K562 (cell line): ENCODE data around the gene ERGIC1. TPM values are rescaled to one million over a fixed set of nuclear protein-coding genes. Genes with fewer than 3 reads are reported as not detected.

Experiments
- ATAC-seq: fragments of 200-7000 bp; cut with Tn5 transposase; 3 replicates; pipeline ENCODE4 v1.9.1; 2020; ENCODE audit warnings: moderate library complexity
- BruUV-seq: library from RNA; stranded (reverse); fragments of 400-500 nt; replicated peaks from 2 replicates; lab custom pipeline; 2021; lab: Mats Ljungman, UMichigan
- CTCF ChIA-PET: fragments of 300-600 bp; formaldehyde crosslinking; extraction: SDS; loops from one replicate; lab custom pipeline; 2021; ENCODE audit warnings: low intra/inter-chr PET ratio; lab: Yijun Ruan, JAX
- POLR2A ChIA-PET: fragments of 300-600, 350-650 bp; sonication (Branson Sonifier 250); formaldehyde crosslinking; extraction: SDS; loops from one replicate; lab custom pipeline; 2021; ENCODE audit warnings: antibody characterized with exemption, inconsistent platforms; lab: Yijun Ruan, JAX
- DNase-seq, 4 experiments: peaks; one replicate each; pipeline versions ENCODE4 v3.0.0 to v3.0.0-alpha.2; 2011 to 2018; ENCODE audit warnings: low spot score in 3 of 4, mixed read lengths in 3 of 4; ENCODE audit errors: extremely low read depth in 1 of 4
- FAIRE-seq: peaks from 2 replicates; lab custom pipeline; 2011; peaks lifted over from hg19 to GRCh38; lab: Jason Lieb, UNC
- H2AFZ ChIP-seq: 2 replicates; pipeline ENCODE4 v1.6.0; 2011; ENCODE audit warnings: low read depth, low read length, control low read depth, inconsistent platforms
- H3K27ac ChIP-seq: fragments of 200-600 bp; 3 replicates; pipeline ENCODE4 v1.8.0; 2011; ENCODE audit warnings: low read depth, mild to moderate bottlenecking, control low read depth, inconsistent platforms, low read length, moderate library complexity, mixed read lengths; ENCODE audit errors: extremely low read depth
- H3K27me3 ChIP-seq, 2 experiments: fragments of 300-600 bp in 1 of 2; 2 replicates in 1 of 2; 3 replicates in 1 of 2; pipeline versions ENCODE4 v1.6.0 to v1.8.0; 2011; ENCODE audit warnings: inconsistent platforms in 2 of 2, low read length in 2 of 2, mild to moderate bottlenecking in 1 of 2, mixed read lengths in 1 of 2, moderate library complexity in 1 of 2; ENCODE audit not compliant: control insufficient read depth in 2 of 2, insufficient read depth in 2 of 2
- H3K36me3 ChIP-seq: fragments of 300-600 bp; 3 replicates; pipeline ENCODE4 v1.8.0; 2011; ENCODE audit warnings: mild to moderate bottlenecking, low read length, inconsistent platforms; ENCODE audit not compliant: control insufficient read depth, insufficient read depth
- H3K4me1 ChIP-seq, 2 experiments: fragments of 200-600 bp in 1 of 2; replicated peaks in 1 of 2; 2 replicates in 1 of 2; 3 replicates in 1 of 2; pipeline versions ENCODE4 v1.5.1 to v1.8.0; 2011; ENCODE audit warnings: inconsistent platforms in 2 of 2, low read length in 2 of 2, mild to moderate bottlenecking in 1 of 2, mixed read lengths in 1 of 2, moderate library complexity in 1 of 2; ENCODE audit not compliant: control insufficient read depth in 2 of 2, insufficient read depth in 2 of 2
- H3K4me2 ChIP-seq: 2 replicates; pipeline ENCODE4 v1.6.1; 2011; ENCODE audit warnings: low read length, control low read depth, inconsistent platforms, mixed read lengths; ENCODE audit not compliant: insufficient read depth
- H3K4me3 ChIP-seq: fragments of 200-600 bp; sonication (generic), shearing (Covaris generic); 2 replicates; pipeline ENCODE4 v1.5.1; 2016; ENCODE audit warnings: control low read depth, inconsistent platforms
- H3K79me2 ChIP-seq: fragments of 200-600 bp; 3 replicates; pipeline ENCODE4 v1.8.0; 2011; ENCODE audit warnings: low read length, inconsistent platforms; ENCODE audit not compliant: control insufficient read depth, insufficient read depth
- H3K9ac ChIP-seq, 2 experiments: 2 replicates each; pipeline versions ENCODE4 v1.6.0 to v1.6.1; 2011; ENCODE audit warnings: low read depth in 2 of 2, low read length in 2 of 2, control low read depth in 1 of 2, inconsistent platforms in 1 of 2, mild to moderate bottlenecking in 1 of 2, mixed read lengths in 1 of 2; ENCODE audit not compliant: insufficient read depth in 1 of 2
- H3K9me1 ChIP-seq: one replicate; pipeline ENCODE4 v1.6.0; 2011; ENCODE audit warnings: inconsistent platforms, mild to moderate bottlenecking, low read length, moderate library complexity; ENCODE audit not compliant: control insufficient read depth, insufficient read depth
- H3K9me3 ChIP-seq: replicated peaks from 2 replicates; pipeline ENCODE4 v1.5.1; 2011; ENCODE audit warnings: low read depth, low read length, inconsistent platforms; ENCODE audit not compliant: control insufficient read depth, insufficient read depth
- H4K20me1 ChIP-seq: replicated peaks from 2 replicates; pipeline ENCODE4 v1.6.1; 2011; ENCODE audit warnings: low read length, inconsistent platforms, mixed read lengths; ENCODE audit not compliant: control insufficient read depth, insufficient read depth
- ARNT ChIP-seq, 2 experiments: fragments of 450-650 bp; IDR thresholded peaks; 2 replicates each; pipeline ENCODE4 v1.6.1; 2016; ENCODE audit warnings: mild to moderate bottlenecking in 1 of 2
- CBFA2T3 ChIP-seq: fragments of 450-650 bp; IDR thresholded peaks from 2 replicates; pipeline ENCODE4 v1.6.1; 2017
- CCAR2 ChIP-seq: fragments of 200-400 bp; formaldehyde crosslinking; IDR thresholded peaks from 2 replicates; pipeline ENCODE4 v1.6.1; 2017; ENCODE audit warnings: mild to moderate bottlenecking, low read depth, low read length
- CGGBP1 ChIP-seq: fragments of 250-450 bp; sonication (Bioruptor Pico); IDR thresholded peaks from 2 replicates; pipeline ENCODE4 v1.9.0; 2021; ENCODE audit warnings: mild to moderate bottlenecking
- EGR1 ChIP-seq: fragments of 450-650 bp; conservative IDR thresholded peaks from 2 replicates; pipeline ENCODE4 v1.6.1; 2017; ENCODE audit warnings: mild to moderate bottlenecking
- FOXO4 ChIP-seq: fragments of 450-650 bp; formaldehyde crosslinking; IDR thresholded peaks from 2 replicates; pipeline ENCODE4 v1.4.0; 2020; ENCODE audit warnings: mild to moderate bottlenecking, moderate library complexity
- GATAD2A ChIP-seq: fragments of 450-650 bp; IDR thresholded peaks from 2 replicates; pipeline ENCODE4 v1.6.1; 2017
- HMGN3 ChIP-seq: IDR thresholded peaks from 2 replicates; pipeline ENCODE4 v1.6.1; 2011; ENCODE audit warnings: borderline replicate concordance, low read depth, mild to moderate bottlenecking, mixed read lengths, low read length; ENCODE audit not compliant: insufficient read length; ENCODE audit errors: extremely low read depth
- IFI16 ChIP-seq: fragments of 250-450 bp; sonication (Bioruptor Pico); IDR thresholded peaks from 2 replicates; pipeline ENCODE4 v2.1.2; 2022; ENCODE audit warnings: mild to moderate bottlenecking, inconsistent platforms
- KAT8 ChIP-seq: fragments of 450-650 bp; IDR thresholded peaks from 2 replicates; pipeline ENCODE4 v1.6.1; 2016; ENCODE audit warnings: low read depth, mild to moderate bottlenecking
- MAX ChIP-seq: sonication (generic); formaldehyde crosslinking; IDR thresholded peaks from 2 replicates; pipeline ENCODE4 v1.9.0; 2022; ENCODE audit warnings: mild to moderate bottlenecking, missing genetic modification reagents
- MBD2 ChIP-seq: sonication (generic); IDR thresholded peaks from 2 replicates; pipeline ENCODE4 v1.6.1; 2016; ENCODE audit warnings: low read depth, borderline replicate concordance
- MTA1 ChIP-seq: fragments of 450-650 bp; IDR thresholded peaks from 2 replicates; pipeline ENCODE4 v1.6.1; 2017; ENCODE audit warnings: borderline replicate concordance
- MYNN ChIP-seq, 2 experiments: sonication (generic); formaldehyde crosslinking in 1 of 2; IDR thresholded peaks; 2 replicates each; pipeline versions ENCODE4 v1.5.0 to v1.6.1; 2016 to 2020; ENCODE audit warnings: antibody characterized with exemption in 1 of 2, missing genetic modification reagents in 1 of 2
- NR2C2 ChIP-seq, 2 experiments: fragments of 200-800 bp in 1 of 2; sonication (Bioruptor generic) in 1 of 2; sonication (generic) in 1 of 2; formaldehyde crosslinking in 1 of 2; IDR thresholded peaks; 2 replicates each; pipeline versions ENCODE4 v1.6.1 to v1.8.0; 2016 to 2022; ENCODE audit warnings: mild to moderate bottlenecking in 1 of 2, missing compliant biosample characterization in 1 of 2, missing genetic modification characterization in 1 of 2, missing genetic modification reagents in 1 of 2
- TRIM24 ChIP-seq, 2 experiments: fragments of 450-650 bp; IDR thresholded peaks; 2 replicates each; pipeline ENCODE4 v1.6.1; 2016
- ZBED1 ChIP-seq: IDR thresholded peaks from 2 replicates; pipeline ENCODE4 v1.6.1; 2014
- ZFX ChIP-seq: sonication (generic); formaldehyde crosslinking; IDR thresholded peaks from 2 replicates; pipeline ENCODE4 v1.8.0; 2022; ENCODE audit warnings: mild to moderate bottlenecking, missing genetic modification reagents, moderate library complexity
- ZNF165 ChIP-seq: fragments of 250-450 bp; sonication (Bioruptor Pico); IDR thresholded peaks from 2 replicates; pipeline ENCODE4 v1.4.0; 2020; ENCODE audit warnings: borderline replicate concordance
- ZNF277 ChIP-seq: fragments of 250-450 bp; sonication (Bioruptor Pico); IDR thresholded peaks from 2 replicates; pipeline ENCODE4 v1.8.0; 2022; ENCODE audit warnings: inconsistent platforms, mild to moderate bottlenecking, moderate library complexity, borderline replicate concordance
- ZNF561 ChIP-seq: fragments of 450-650 bp; formaldehyde crosslinking; conservative IDR thresholded peaks from 2 replicates; pipeline ENCODE4 v1.4.0; 2020; ENCODE audit warnings: mild to moderate bottlenecking, moderate library complexity
- ZSCAN29 ChIP-seq: fragments of 450-650 bp; IDR thresholded peaks from 2 replicates; pipeline ENCODE4 v1.6.1; 2017
- WGBS: fragments of 100-300 bp; shearing (Covaris generic); methylation state at CpG from one replicate; pipeline ENCODE4 v1.1.6; 2016; ENCODE audit warnings: low coverage, mixed read lengths; ENCODE audit not compliant: insufficient coverage; ENCODE audit errors: missing lambda C conversion rate; 5-methylcytosine and 5-hydroxymethylcytosine counted together
- in situ Hi-C: fragments of 300-500 bp; cut with MboI; formaldehyde crosslinking; loops from 4 replicates; pipeline ENCODE4 v1.15.0; 2018; ENCODE audit warnings: inconsistent platforms, mixed read lengths
- intact Hi-C: fragments of 100-400 bp; cut with micrococcal nuclease; formaldehyde crosslinking; loops from 2 replicates; pipeline ENCODE4 v1.14.2; 2022
- polyA plus RNA-seq, 8 experiments: library from polyadenylated mRNA; depleted of rRNA in 4 of 8; stranded (reverse) in 5 of 8; unstranded in 3 of 8; fragments of >200 nt; fragmentation: Nextera tagmentation in 2 of 8; fragmentation: Illumina TruSeq in 1 of 8; extraction: Ambion mirVana in 2 of 8; extraction: Trizol in 1 of 8; gene quantifications; 2 replicates each; pipeline versions ENCODE4 v1.2.1 to v1.2.3, GENCODE V29; 2011 to 2014; ENCODE audit warnings: inconsistent platforms in 1 of 8, missing spikeins in 1 of 8
- total RNA-seq, 7 experiments: library from RNA; depleted of rRNA in 6 of 7; stranded (reverse); fragments of >200 nt in 6 of 7; fragmentation: Illumina TruSeq in 2 of 7; extraction: Trizol in 2 of 7; gene quantifications; 2 replicates each; pipeline versions ENCODE4 v1.2.1 to v1.2.3, GENCODE V29; 2011 to 2021; ENCODE audit warnings: low replicate concordance in 1 of 7

ERGIC1 gene
- total and polyA plus RNA-seq, 9 of the 15 experiments (the other 6 are each of a cell fraction or from before 2014, with no cell fraction given): 5.5 to 68.4 (median 36.4) TPM

GRCh38 chr5:172926796-172927195 lies 92.7 kb downstream of the ERGIC1 start (continued):
- TF ChIP-seq MBD2 (no peak), IFI16 (CRISPR knock-in tag) (no peak), HMGN3 (no peak), MAX (CRISPR knock-in tag) (peak; percentile 46), MTA1 (no peak), KAT8 (no peak), ZSCAN29 (no peak), NR2C2 (CRISPR knock-in tag; IDR thresholded peaks at IDR 0.05) (no peak), NR2C2 (tag; IDR thresholded peaks at IDR 0.05) (no peak)

- H3K9me3 ChIP-seq: no peaks in the 10 kb centered on the region
- no peak for FAIRE-seq
- 74% methylated on average over 3 of the region's 3 CpGs for WGBS
- H3K9me1 ChIP-seq: no peaks in the 10 kb centered on the region
- no peak overlapping the region for H3K9ac ChIP-seq
- intact Hi-C loops (no loop called here), in situ Hi-C loops (loop anchor here (5.0 kb wide), 1 partner anchor 212 kb away; no protein-coding TSS in a partner anchor)
- H3K4me3 ChIP-seq: no peak overlapping the region
- H3K79me2 ChIP-seq: no peaks in the 10 kb centered on the region
- H3K36me3 ChIP-seq: peaks cover 17% of the 10 kb centered on the region; the same call in 2 of the 3 replicates
- ChIA-PET POLR2A (interaction anchor here (0.6 kb wide), 2 partner anchors 10 to 228 kb away, joined by 3 to 5 read pairs; no protein-coding TSS in a partner anchor), CTCF (interaction anchor here (1.9 kb wide), 1 partner anchor 217 kb away, joined by 8 read pairs; no protein-coding TSS in a partner anchor)
- no peak overlapping the region for H2AFZ ChIP-seq
- no TSS peak for BruUV-seq
- no peak for ATAC-seq
- peaks cover 0 to 5% of the 10 kb centered on the region in 2 experiments; a peak in 2 of 5 replicates for H3K4me1 ChIP-seq
- H3K27ac ChIP-seq: no peak overlapping the region
- no peaks in the 10 kb centered on the region for H3K27me3 ChIP-seq
- H3K4me2 ChIP-seq: no peak overlapping the region
- DNase-seq: no peak
- no peaks in the 10 kb centered on the region for H4K20me1 ChIP-seq
- TF ChIP-seq CBFA2T3 (no peak), ZNF165 (CRISPR knock-in tag) (no peak), ZBED1 (no peak), CCAR2 (no peak), GATAD2A (no peak), FOXO4 (no peak), EGR1 (no peak), ZFX (CRISPR knock-in tag) (no peak), ARNT (IDR thresholded peaks at IDR 0.05) (no peak), TRIM24 (IDR thresholded peaks at IDR 0.05) (no peak), CGGBP1 (CRISPR knock-in tag) (no peak), MYNN (IDR thresholded peaks at IDR 0.05) (no peak), MYNN (CRISPR knock-in tag; IDR thresholded peaks at IDR 0.05) (no peak), ZNF561 (CRISPR knock-in tag) (no peak), ZNF277 (CRISPR knock-in tag) (no peak)
These were observed 95.4 kb downstream of the ERGIC1 start for GRCh38 chr5:172929371-172929838.
